DND-41 (cell line): ENCODE results near the gene LRRC34.

Source experiments
- ATAC-seq: fragments of 200-7000 bp; cut with Tn5 transposase; 3 replicates; pipeline ENCODE4 v1.9.1; 2021; ENCODE audit warnings: low read depth; ENCODE audit not compliant: insufficient read depth
- DNase-seq: peaks from one replicate; pipeline ENCODE4 v3.0.0-alpha.2; 2020
- H2AFZ ChIP-seq: 2 replicates; pipeline ENCODE4 v1.6.0; 2012; ENCODE audit warnings: low read depth, low read length
- H3K27ac ChIP-seq: 2 replicates; pipeline ENCODE4 v1.5.1; 2012; ENCODE audit warnings: low read length, inconsistent platforms
- H3K27me3 ChIP-seq: fragments of 200-600 bp; sonication (generic); 2 replicates; pipeline ENCODE4 v1.6.0; 2012; ENCODE audit warnings: low read length, mild to moderate bottlenecking, inconsistent platforms; ENCODE audit not compliant: insufficient read depth, poor library complexity
- H3K36me3 ChIP-seq: 2 replicates; pipeline ENCODE4 v1.5.1; 2012; ENCODE audit warnings: low read length, inconsistent platforms; ENCODE audit not compliant: insufficient read depth
- H3K4me1 ChIP-seq: 2 replicates; pipeline ENCODE4 v1.5.1; 2012; ENCODE audit warnings: mild to moderate bottlenecking, low read length; ENCODE audit not compliant: insufficient read depth
- H3K4me2 ChIP-seq: 2 replicates; pipeline ENCODE4 v1.6.0; 2012; ENCODE audit warnings: mild to moderate bottlenecking, moderate library complexity, low read length, inconsistent platforms; ENCODE audit not compliant: insufficient read depth
- H3K4me3 ChIP-seq, 2 experiments: fragments of 200-600 bp in 1 of 2; shearing (Covaris generic) in 1 of 2; 2 replicates each; pipeline ENCODE4 v1.5.1; 2012 to 2016; ENCODE audit warnings: inconsistent platforms in 2 of 2, low read length in 2 of 2, mild to moderate bottlenecking in 2 of 2, low read depth in 1 of 2, moderate library complexity in 1 of 2
- H3K79me2 ChIP-seq: 2 replicates; pipeline ENCODE4 v1.6.0; 2012; ENCODE audit warnings: low read length, inconsistent platforms; ENCODE audit not compliant: insufficient read depth
- H3K9ac ChIP-seq: 2 replicates; pipeline ENCODE4 v1.6.0; 2012; ENCODE audit warnings: low read depth, mild to moderate bottlenecking, inconsistent platforms, low read length, moderate library complexity
- H3K9me3 ChIP-seq: 2 replicates; pipeline ENCODE4 v1.5.1; 2012; ENCODE audit warnings: low read length, moderate library complexity, mild to moderate bottlenecking, inconsistent platforms; ENCODE audit not compliant: insufficient read depth, severe bottlenecking
- H4K20me1 ChIP-seq: 2 replicates; pipeline ENCODE4 v1.6.0; 2012; ENCODE audit warnings: low read length; ENCODE audit not compliant: insufficient read depth
- EZH2 ChIP-seq: IDR thresholded peaks from 3 replicates; pipeline ENCODE4 v1.6.1; 2012; ENCODE audit warnings: borderline replicate concordance, low read depth, mild to moderate bottlenecking, moderate library complexity, low read length, inconsistent platforms; ENCODE audit not compliant: severe bottlenecking
- TF ChIP-seq, protein P1 (sequence below): IDR thresholded peaks from 2 replicates; pipeline ENCODE4 v1.5.1; 2012; ENCODE audit warnings: borderline replicate concordance, low read length, moderate library complexity, mild to moderate bottlenecking; ENCODE audit not compliant: poor library complexity, severe bottlenecking; ENCODE audit errors: extremely low read depth

LRRC34 gene

DNA sequence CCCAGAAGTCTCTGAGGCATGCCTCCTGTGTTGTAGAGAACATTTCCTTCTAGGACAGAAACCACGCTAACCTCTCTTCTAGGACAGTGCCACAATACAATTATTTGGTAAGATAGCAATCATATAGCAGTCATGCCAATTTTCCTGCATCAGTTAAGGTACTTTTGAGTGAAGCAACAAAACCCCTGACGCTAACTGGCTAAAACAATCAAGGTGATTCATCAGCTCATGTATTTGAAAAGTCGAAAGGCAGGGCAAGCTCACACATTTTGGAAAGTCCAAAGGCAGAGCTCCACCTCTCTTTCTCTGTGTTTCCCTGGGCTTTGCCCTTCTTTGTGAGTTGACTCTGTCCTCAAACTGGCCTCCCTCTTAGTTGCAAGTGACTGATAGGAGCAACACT is 58.0 kb downstream of the LRRC34 start:
- no peak overlapping the region for H3K4me3 ChIP-seq
- DNase-seq (no peak), ATAC-seq (no peak)
- H3K4me2 ChIP-seq: no peak overlapping the region
- no peak overlapping the region for H2AFZ ChIP-seq
- H3K9ac ChIP-seq: no peak overlapping the region
- H3K36me3 ChIP-seq: no peaks in the 10 kb centered on the region
- H3K9me3 ChIP-seq: no peaks in the 10 kb centered on the region
- H4K20me1 ChIP-seq: no peaks in the 10 kb centered on the region
- peaks cover 21% of the 10 kb centered on the region for H3K4me1 ChIP-seq
- H3K27ac ChIP-seq: no peak overlapping the region
- no peak for TF ChIP-seq EZH2
- TF ChIP-seq, protein P1, sequence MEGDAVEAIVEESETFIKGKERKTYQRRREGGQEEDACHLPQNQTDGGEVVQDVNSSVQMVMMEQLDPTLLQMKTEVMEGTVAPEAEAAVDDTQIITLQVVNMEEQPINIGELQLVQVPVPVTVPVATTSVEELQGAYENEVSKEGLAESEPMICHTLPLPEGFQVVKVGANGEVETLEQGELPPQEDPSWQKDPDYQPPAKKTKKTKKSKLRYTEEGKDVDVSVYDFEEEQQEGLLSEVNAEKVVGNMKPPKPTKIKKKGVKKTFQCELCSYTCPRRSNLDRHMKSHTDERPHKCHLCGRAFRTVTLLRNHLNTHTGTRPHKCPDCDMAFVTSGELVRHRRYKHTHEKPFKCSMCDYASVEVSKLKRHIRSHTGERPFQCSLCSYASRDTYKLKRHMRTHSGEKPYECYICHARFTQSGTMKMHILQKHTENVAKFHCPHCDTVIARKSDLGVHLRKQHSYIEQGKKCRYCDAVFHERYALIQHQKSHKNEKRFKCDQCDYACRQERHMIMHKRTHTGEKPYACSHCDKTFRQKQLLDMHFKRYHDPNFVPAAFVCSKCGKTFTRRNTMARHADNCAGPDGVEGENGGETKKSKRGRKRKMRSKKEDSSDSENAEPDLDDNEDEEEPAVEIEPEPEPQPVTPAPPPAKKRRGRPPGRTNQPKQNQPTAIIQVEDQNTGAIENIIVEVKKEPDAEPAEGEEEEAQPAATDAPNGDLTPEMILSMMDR: no peak
- H3K79me2 ChIP-seq: no peaks in the 10 kb centered on the region
- H3K27me3 ChIP-seq: no peaks in the 10 kb centered on the region

DNA sequence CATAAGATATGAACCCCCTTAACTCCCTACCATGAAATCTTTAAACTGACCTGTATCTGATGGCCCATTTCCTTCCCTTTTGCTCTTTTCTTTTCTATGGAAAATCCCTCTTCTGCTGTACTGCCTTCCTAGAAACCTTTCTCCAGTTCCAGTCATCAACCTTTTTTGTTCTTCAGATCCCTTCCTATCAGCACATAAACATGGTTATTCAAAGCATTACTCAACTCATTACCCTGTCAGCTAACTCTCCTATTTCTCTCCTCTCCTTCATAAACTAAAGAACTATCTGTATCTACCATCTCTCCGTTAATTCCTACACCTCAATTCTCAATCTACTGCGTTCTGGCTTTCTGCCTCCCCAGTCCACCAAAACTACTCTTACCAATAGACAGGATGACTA is 60.8 kb downstream of the LRRC34 start:
- DNase-seq (no peak), ATAC-seq (no peak)
- Histone ChIP-seq H3K9me3 (no peaks in the 10 kb centered on the region), H3K27me3 (peaks cover 21% of the 10 kb centered on the region), H3K9ac (no peak overlapping the region), H3K4me1 (no peaks in the 10 kb centered on the region), H3K79me2 (no peaks in the 10 kb centered on the region), H3K4me2 (no peak overlapping the region), H3K4me3 (no peak overlapping the region), H4K20me1 (no peaks in the 10 kb centered on the region), H3K36me3 (no peaks in the 10 kb centered on the region), H3K27ac (no peak overlapping the region), H2AFZ (no peak overlapping the region)
- no peak for TF ChIP-seq EZH2
- TF ChIP-seq, protein P1: no peak

DNA sequence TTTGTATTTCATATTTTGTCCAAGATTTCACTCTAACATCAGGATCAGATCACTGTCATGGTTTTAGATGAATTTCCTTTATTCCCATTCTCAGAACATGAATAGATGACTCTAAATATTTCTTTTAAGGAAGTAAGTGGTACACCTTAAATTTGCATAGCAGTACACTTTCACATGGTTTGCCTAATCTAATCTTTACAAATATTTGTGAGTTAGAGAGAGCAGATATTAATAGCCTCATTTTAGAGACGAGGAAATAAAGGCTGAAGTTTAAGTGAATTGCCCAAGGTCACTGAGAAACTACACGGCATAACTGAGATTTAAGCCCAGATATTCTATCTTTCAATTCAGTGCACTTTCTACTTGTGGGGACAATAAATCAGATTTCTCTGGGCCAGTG is 62.0 kb downstream of the LRRC34 start:
- ATAC-seq (no peak), DNase-seq (no peak)
- Histone ChIP-seq H3K9ac (no peak overlapping the region), H3K9me3 (no peaks in the 10 kb centered on the region), H4K20me1 (no peaks in the 10 kb centered on the region), H3K36me3 (no peaks in the 10 kb centered on the region), H3K27ac (no peak overlapping the region), H3K4me2 (no peak overlapping the region), H2AFZ (no peak overlapping the region), H3K27me3 (peaks cover 31% of the 10 kb centered on the region), H3K79me2 (no peaks in the 10 kb centered on the region), H3K4me3 (no peak overlapping the region), H3K4me1 (no peaks in the 10 kb centered on the region)
- TF ChIP-seq, protein P1: no peak

DNA sequence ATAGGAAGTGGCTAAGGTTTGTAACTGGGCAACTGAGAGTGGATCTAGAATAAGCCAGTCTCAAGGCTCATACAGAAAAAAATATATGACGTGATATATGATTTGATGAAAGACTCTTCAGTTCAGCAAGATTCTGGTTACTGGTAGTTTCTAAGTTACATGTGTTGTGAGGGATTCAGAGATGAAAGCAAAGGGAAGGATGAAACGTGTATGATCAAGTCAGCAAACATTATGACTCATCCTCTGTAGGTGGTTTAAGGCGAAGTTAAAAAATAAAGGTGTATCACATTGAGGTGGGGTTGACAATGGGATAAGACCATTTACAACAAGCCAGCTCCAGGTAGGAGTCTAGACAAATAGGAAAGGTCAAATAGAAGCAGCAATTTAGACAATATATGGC is 64.0 kb downstream of the LRRC34 start:
- no peak overlapping the region for H3K4me2 ChIP-seq
- H2AFZ ChIP-seq: no peak overlapping the region
- no peaks in the 10 kb centered on the region for H3K36me3 ChIP-seq
- H3K9ac ChIP-seq: no peak overlapping the region
- peaks cover 35% of the 10 kb centered on the region for H3K27me3 ChIP-seq
- no peaks in the 10 kb centered on the region for H3K9me3 ChIP-seq
- no peak for DNase-seq
- ATAC-seq: no peak
- no peaks in the 10 kb centered on the region for H3K79me2 ChIP-seq
- no peak overlapping the region for H3K27ac ChIP-seq
- H4K20me1 ChIP-seq: no peaks in the 10 kb centered on the region; the same call in 1 of the 2 replicates
- no peaks in the 10 kb centered on the region for H3K4me1 ChIP-seq
- H3K4me3 ChIP-seq: no peak overlapping the region
- no peak for TF ChIP-seq EZH2
- TF ChIP-seq, protein P1: no peak
